Glomerular endothelial cell (primary cell): ENCODE measurements around the gene DNMT1. TPM values are rescaled to one million over a fixed set of nuclear protein-coding genes. Genes with fewer than 3 reads are reported as not detected.

ENCODE experiments used
- total RNA-seq: library from RNA; depleted of rRNA; stranded (reverse); fragments of >200 nt; gene quantifications from 2 replicates; pipeline ENCODE4 v1.2.3, GENCODE V29; 2015

The DNMT1 gene
- total RNA-seq, 1 donor from 2014 or later, result 83.9 TPM

Other genes with a start within 250 kb of the DNMT1 start
- 2.0 and 2.6 TPM in 2 replicates for gene COL5A3, start 184.4 kb downstream of the DNMT1 start, total RNA-seq
- not detected in 2 replicates for gene RDH8, start 181.5 kb downstream of the DNMT1 start, total RNA-seq
- 51.5 and 55.7 TPM in 2 replicates for gene SHFL, start 108.6 kb downstream of the DNMT1 start, total RNA-seq
- gene ANGPTL6, start 92.3 kb downstream of the DNMT1 start, total RNA-seq, result 0.29 and 1.4 TPM in 2 replicates
- gene PPAN, start 88.6 kb downstream of the DNMT1 start, total RNA-seq, result 31.2 and 39.6 TPM in 2 replicates
- gene P2RY11, start 83.3 kb downstream of the DNMT1 start, total RNA-seq, result 4.1 and 11.1 TPM in 2 replicates
- 235 and 275 TPM in 2 replicates for gene EIF3G, start 75.1 kb downstream of the DNMT1 start, total RNA-seq
- 1.8 and 3.4 TPM in 2 replicates for gene S1PR2, start 36.4 kb upstream of the DNMT1 start, total RNA-seq
- gene MRPL4, start 57.3 kb upstream of the DNMT1 start, total RNA-seq, result 68.0 and 68.1 TPM in 2 replicates
- 139 and 564 TPM in 2 replicates for gene ICAM1, start 76.2 kb upstream of the DNMT1 start, total RNA-seq
- gene ICAM4, start 92.0 kb upstream of the DNMT1 start, total RNA-seq, result 1.8 TPM in 1 of 2 replicates, not detected in the other
- 0.06 TPM in 1 of 2 replicates, not detected in the other for gene ICAM5, start 95.0 kb upstream of the DNMT1 start, total RNA-seq
- gene ZGLP1, start 114.9 kb upstream of the DNMT1 start, total RNA-seq, result 0.39 and 1.3 TPM in 2 replicates
- 19.0 and 20.8 TPM in 2 replicates for gene FDX2, start 121.1 kb upstream of the DNMT1 start, total RNA-seq
- gene RAVER1, start 138.6 kb upstream of the DNMT1 start, total RNA-seq, result 37.4 and 68.2 TPM in 2 replicates
- 9.3 and 11.3 TPM in 2 replicates for gene ICAM3, start 144.7 kb upstream of the DNMT1 start, total RNA-seq
- gene TYK2, start 185.6 kb upstream of the DNMT1 start, total RNA-seq, result 83.1 and 178 TPM in 2 replicates
- gene CDC37, start 208.6 kb upstream of the DNMT1 start, total RNA-seq, result 276 and 332 TPM in 2 replicates
- 4.8 and 5.3 TPM in 2 replicates for gene PDE4A, start 225.6 kb upstream of the DNMT1 start, total RNA-seq